Uterus (tissue), 2 donors: ENCODE results near the gene EP300.

Source experiments
- CTCF ChIP-seq, 4 experiments: fragments of 200-600 bp in 2 of 4; fragments of 450-650 bp in 2 of 4; sonication (generic) in 2 of 4; IDR thresholded peaks; one replicate each; pipeline ENCODE4 v1.5.1; 2016 to 2019; ENCODE audit warnings: antibody characterized with exemption in 4 of 4, mild to moderate bottlenecking in 2 of 4, moderate library complexity in 1 of 4
- POLR2A ChIP-seq, 2 donors: fragments of 450-650 bp; IDR thresholded peaks; one replicate each; pipeline ENCODE4 v1.6.1; 2016; ENCODE audit warnings: antibody characterized with exemption in 2 of 2, mild to moderate bottlenecking in 1 of 2, moderate library complexity in 1 of 2

DNA sequence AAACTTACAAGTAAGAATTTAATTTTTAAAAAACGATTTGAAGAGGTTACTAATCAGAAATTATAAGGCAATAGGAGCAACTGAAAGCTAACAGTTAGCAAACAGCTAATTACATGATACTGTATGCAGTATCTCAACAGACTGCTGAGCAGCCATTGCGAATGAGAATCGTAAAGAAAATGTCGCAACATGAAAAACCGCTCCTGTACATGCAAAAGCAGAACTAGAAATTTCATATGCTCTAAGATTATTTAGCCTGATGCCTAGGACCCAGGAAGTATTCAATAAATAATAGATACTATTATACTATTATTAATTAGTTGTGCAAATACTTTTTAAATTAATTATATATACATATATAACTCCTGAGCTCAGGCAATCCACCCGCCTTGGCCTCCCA is 48.7 kb upstream of the EP300 start:
- TF ChIP-seq POLR2A (IDR thresholded peaks at IDR 0.05) (no peak), CTCF (IDR thresholded peaks at IDR 0.05) (no peak)
